GM12878 (cell line): ENCODE results near the gene ZNF792. TPM values are rescaled to one million over a fixed set of nuclear protein-coding genes. Genes with fewer than 3 reads are reported as not detected.

Experiments
- ATAC-seq: fragments of 200-7000 bp; cut with Tn5 transposase; 3 replicates; pipeline ENCODE4 v1.9.1; 2020; ENCODE audit warnings: mild to moderate bottlenecking, moderate library complexity
- BruUV-seq: library from RNA; stranded (reverse); fragments of 400-500 nt; replicated peaks from 2 replicates; lab custom pipeline; 2021; lab: Mats Ljungman, UMichigan
- CTCF ChIA-PET: fragments of 300-600 bp; sonication (Branson Sonifier 250); formaldehyde crosslinking; extraction: SDS; loops from one replicate; lab custom pipeline; 2021; ENCODE audit warnings: inconsistent platforms; lab: Yijun Ruan, JAX
- POLR2A ChIA-PET: fragments of 350-600 bp; formaldehyde crosslinking; extraction: SDS; loops from one replicate; lab custom pipeline; 2021; ENCODE audit warnings: inconsistent platforms; lab: Charles Lee
- RAD21 ChIA-PET: fragments of 300-600 bp; sonication (Branson Sonifier 250); formaldehyde crosslinking; loops from one replicate; lab custom pipeline; 2023; ENCODE audit warnings: antibody characterized with exemption; ENCODE audit not compliant: unreplicated experiment; lab: Charles Lee
- SMC1A ChIA-PET: fragments of 300-600 bp; sonication (Branson Sonifier 250); formaldehyde crosslinking; loops from one replicate; lab custom pipeline; 2023; ENCODE audit not compliant: unreplicated experiment, uncharacterized antibody; lab: Charles Lee
- DNase-seq: peaks from one replicate; pipeline ENCODE4 v3.0.0-alpha.2; 2011; ENCODE audit warnings: low read depth, low spot score
- FAIRE-seq: peaks from 3 replicates; lab custom pipeline; 2011; peaks lifted over from hg19 to GRCh38; lab: Jason Lieb, UNC
- H2AFZ ChIP-seq: 2 replicates; pipeline ENCODE4 v1.6.0; 2011; ENCODE audit warnings: low read depth, low read length, control low read depth; ENCODE audit not compliant: control insufficient read depth
- H3K27ac ChIP-seq: 2 replicates; pipeline ENCODE4 v1.5.1; 2011; ENCODE audit warnings: control low read depth; ENCODE audit not compliant: control insufficient read depth, insufficient read depth
- H3K27me3 ChIP-seq, 2 experiments: replicated peaks in 1 of 2; 2 replicates each; pipeline versions ENCODE4 v1.6.0 to v1.6.1; 2011; ENCODE audit warnings: low read length in 1 of 2; ENCODE audit not compliant: control insufficient read depth in 2 of 2, insufficient read depth in 2 of 2
- H3K36me3 ChIP-seq, 2 experiments: 2 replicates each; pipeline ENCODE4 v1.5.1; 2011; ENCODE audit warnings: low read length in 1 of 2; ENCODE audit not compliant: control insufficient read depth in 2 of 2, insufficient read depth in 2 of 2
- H3K4me1 ChIP-seq: 2 replicates; pipeline ENCODE4 v1.6.1; 2011; ENCODE audit warnings: mild to moderate bottlenecking, low read length, moderate library complexity, mixed read lengths; ENCODE audit not compliant: control insufficient read depth, insufficient read depth
- H3K4me2 ChIP-seq: 2 replicates; pipeline ENCODE4 v1.6.0; 2011; ENCODE audit warnings: control low read depth; ENCODE audit not compliant: control insufficient read depth, insufficient read depth
- H3K4me3 ChIP-seq: fragments of 200-600 bp; sonication (generic); 2 replicates; pipeline ENCODE4 v1.5.1; 2016
- H3K79me2 ChIP-seq: 2 replicates; pipeline ENCODE4 v1.6.0; 2011; ENCODE audit warnings: low read length; ENCODE audit not compliant: control insufficient read depth, insufficient read depth
- H3K9ac ChIP-seq: 2 replicates; pipeline ENCODE4 v1.8.0; 2011; ENCODE audit warnings: low read length, control low read depth, mixed read lengths; ENCODE audit not compliant: control insufficient read depth, insufficient read depth
- H3K9me3 ChIP-seq: replicated peaks from 3 replicates; pipeline ENCODE4 v1.5.1; 2011; ENCODE audit warnings: mild to moderate bottlenecking, low read length; ENCODE audit not compliant: control insufficient read depth, insufficient read depth
- H4K20me1 ChIP-seq: 2 replicates; pipeline ENCODE4 v1.6.0; 2011; ENCODE audit not compliant: control insufficient read depth, insufficient read depth
- BCL11A ChIP-seq: IDR thresholded peaks from 2 replicates; pipeline ENCODE4 v1.6.1; 2011; ENCODE audit warnings: low read depth, low read length
- GABPA ChIP-seq: IDR thresholded peaks from 2 replicates; pipeline ENCODE4 v1.6.1; 2014; ENCODE audit warnings: antibody characterized with exemption, low read depth, mild to moderate bottlenecking, inconsistent platforms
- JUNB ChIP-seq: IDR thresholded peaks from 2 replicates; pipeline ENCODE4 v1.6.1; 2016; ENCODE audit warnings: antibody characterized with exemption, mild to moderate bottlenecking
- KLF5 ChIP-seq: fragments of 450-650 bp; IDR thresholded peaks from 2 replicates; pipeline ENCODE4 v1.6.1; 2014; ENCODE audit warnings: mild to moderate bottlenecking; ENCODE audit not compliant: partially characterized antibody
- NFYB ChIP-seq: IDR thresholded peaks from 2 replicates; pipeline ENCODE4 v1.6.1; 2011; ENCODE audit warnings: low read depth, mild to moderate bottlenecking, low read length, improper control_type of control experiment, moderate library complexity; ENCODE audit not compliant: insufficient read depth
- PAX5 ChIP-seq: IDR thresholded peaks from 2 replicates; pipeline ENCODE4 v1.6.1; 2011; ENCODE audit warnings: low read depth, low read length, borderline replicate concordance
- RBBP5 ChIP-seq: fragments of 200-600 bp; sonication (generic); conservative IDR thresholded peaks from 2 replicates; pipeline ENCODE4 v1.6.1; 2016
- REST ChIP-seq: IDR thresholded peaks from 2 replicates; pipeline ENCODE4 v1.6.1; 2012; ENCODE audit warnings: mild to moderate bottlenecking, low read depth, low read length
- SKIL ChIP-seq: fragments of 450-650 bp; IDR thresholded peaks from 2 replicates; pipeline ENCODE4 v1.6.1; 2017; ENCODE audit warnings: mild to moderate bottlenecking, low read depth, inconsistent platforms; ENCODE audit not compliant: poor library complexity, severe bottlenecking
- SMARCA5 ChIP-seq: fragments of 450-650 bp; IDR thresholded peaks from 2 replicates; pipeline ENCODE4 v1.6.1; 2017; ENCODE audit warnings: mild to moderate bottlenecking
- ZNF274 ChIP-seq: IDR thresholded peaks from one replicate; pipeline ENCODE4 v1.8.0; 2011; ENCODE audit not compliant: insufficient read length, insufficient read depth
- whole genome bisulfite sequencing: methylation state at CpG from one replicate; pipeline ENCODE4 v1.1.6; 2016; ENCODE audit warnings: low lambda C conversion rate; ENCODE audit not compliant: insufficient replicate concordance, insufficient coverage; ENCODE audit errors: missing lambda C conversion rate; 5-methylcytosine and 5-hydroxymethylcytosine counted together
- in situ Hi-C: fragments of 300-500 bp; cut with MboI; formaldehyde crosslinking; loops from 9 replicates; pipeline ENCODE4 v1.14.3; 2018; ENCODE audit warnings: mixed read lengths
- intact Hi-C: fragments of 100-400 bp; cut with micrococcal nuclease; formaldehyde crosslinking; loops from one replicate; pipeline ENCODE4 v1.14.2; 2022; ENCODE audit not compliant: unreplicated experiment
- polyA plus RNA-seq, 11 experiments: library from polyadenylated mRNA; depleted of rRNA in 4 of 11; unstranded in 6 of 11; stranded (reverse) in 5 of 11; fragments of >200 nt; fragmentation: Nextera tagmentation in 4 of 11; fragmentation: Illumina TruSeq in 1 of 11; extraction: Ambion mirVana in 4 of 11; extraction: Trizol in 1 of 11; gene quantifications; 1 replicate in 1 of 11; 2 replicates in 10 of 11; pipeline versions ENCODE4 v1.2.1 to v1.2.3, GENCODE V29; 2011 to 2016; ENCODE audit warnings: inconsistent platforms in 2 of 11, missing spikeins in 2 of 11, low read depth in 1 of 11
- total RNA-seq, 4 experiments: library from RNA; depleted of rRNA in 3 of 4; stranded (reverse); fragments of >200 nt in 3 of 4; fragmentation: Illumina TruSeq in 1 of 4; extraction: Trizol in 1 of 4; gene quantifications; 2 replicates each; pipeline versions ENCODE4 v1.2.1 to v1.2.3, GENCODE V29; 2013 to 2021

ZNF792 gene
- total and polyA plus RNA-seq, 10 of the 15 experiments (the other 5 are each of a cell fraction or from before 2014, with no cell fraction given): 0.53 to 4.8 (median 1.3) TPM

DNA sequence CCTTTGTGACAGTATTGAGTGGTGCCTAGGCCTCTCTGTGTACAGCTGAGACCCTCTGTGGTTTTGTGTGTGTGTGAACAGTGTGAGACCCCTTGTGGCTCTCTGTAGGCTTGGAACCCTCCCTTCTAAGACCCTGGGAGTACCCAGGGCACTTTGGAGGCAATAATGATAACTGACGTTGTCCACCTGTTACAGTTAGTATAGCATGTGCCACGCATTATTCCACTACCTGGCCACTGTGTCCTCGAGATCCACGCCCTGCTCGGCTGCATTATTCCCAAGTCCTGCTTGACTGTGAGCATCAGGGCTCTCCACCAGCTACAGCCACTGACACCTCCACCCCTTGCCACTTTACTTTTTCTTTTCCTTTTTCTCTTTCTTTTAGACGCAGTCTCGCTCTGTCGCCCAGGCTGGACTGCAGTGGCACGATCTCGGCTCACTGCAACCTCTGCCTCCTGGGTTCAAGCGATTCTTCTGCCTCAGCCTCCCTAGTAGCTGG, 38.1 kb upstream of the ZNF792 start:
- intact Hi-C loops (no loop called here), in situ Hi-C loops (no loop called here)
- DNase-seq: no peak
- Histone ChIP-seq H3K4me2 (peak overlapping the region; percentile 68), H3K9me3 (no peaks in the 10 kb centered on the region), H3K4me3 (peak overlapping the region; percentile 95; the same call in 1 of the 2 replicates), H3K79me2 (peaks cover 50% of the 10 kb centered on the region), H3K27ac (no peak overlapping the region), H2AFZ (no peak overlapping the region), H3K4me1 (peaks cover 43% of the 10 kb centered on the region), H3K36me3 (peaks cover 3 to 10% of the 10 kb centered on the region in 2 experiments; a peak in 3 of 4 replicates), H3K27me3 (no peaks in the 10 kb centered on the region), H4K20me1 (peaks cover 6% of the 10 kb centered on the region; the same call in 1 of the 2 replicates), H3K9ac (peak overlapping the region; percentile 7; the same call in 1 of the 2 replicates)
- ChIA-PET SMC1A (interaction anchor here (1.4 to 2.1 kb wide), 4 partner anchors 12 to 30 kb away, joined by 3 to 12 read pairs (median 4); no protein-coding TSS in a partner anchor), CTCF (interaction anchor here (1.0 to 1.6 kb wide), 5 partner anchors 11 to 89 kb away, joined by 3 to 11 read pairs (median 6); no protein-coding TSS in a partner anchor), RAD21 (interaction anchor here (1.3 to 1.5 kb wide), 2 partner anchors 12 to 28 kb away, joined by 3 to 8 read pairs; no protein-coding TSS in a partner anchor), POLR2A (interaction anchor here (0.7 to 4.7 kb wide), 4 partner anchors 12 to 889 kb away, joined by 3 to 38 read pairs (median 3); no protein-coding TSS in a partner anchor)
- TF ChIP-seq RBBP5 (no peak), SMARCA5 (no peak), JUNB (no peak), NFYB (no peak), REST (no peak), SKIL (no peak), PAX5 (no peak), BCL11A (no peak), GABPA (no peak), ZNF274 (no peak), KLF5 (no peak)
- no peak for ATAC-seq
- no peak for FAIRE-seq
- no TSS peak for BruUV-seq
- 92% methylated on average over 11 of the region's 11 CpGs for WGBS
